Measurements from ENCODE around the gene IL36RN. TPM values are rescaled to one million over a fixed set of nuclear protein-coding genes. Genes with fewer than 3 reads are reported as not detected.
A peak's percentile ranks its signal among the peaks of the same experiment; 100 is the strongest.

The IL36RN gene
- total RNA-seq, 2 experiments from 2014 or later = not detected

GRCh38 chr2:113073325-113073834 lies 14.4 kb downstream of the IL36RN start:
- Mint-ChIP-seq H3K27ac (no peak overlapping the region), H3K9me3 (no peaks in the 10 kb centered on the region), H3K36me3 (ENCODE audit: low read depth) (no peaks in the 10 kb centered on the region), H3K4me3 (no peak overlapping the region), H3K4me1 (ENCODE audit: low read depth) (peaks cover 10% of the 10 kb centered on the region), H3K27me3 (no peaks in the 10 kb centered on the region)
- TF ChIP-seq CTCF (IDR thresholded peaks at IDR 0.05) = no peak
- DNase-seq (no peak), ATAC-seq (no peak)
- POLR2A ChIA-PET = interaction anchor here (1.0 kb wide), 1 partner anchor 104 kb away, joined by 3 read pairs; no protein-coding TSS in a partner anchor
- intact Hi-C loops (cut with micrococcal nuclease) = no loop called here
- CTCF ChIA-PET = interaction anchor here (1.3 to 2.0 kb wide), 2 partner anchors 10 to 126 kb away, joined by 3 to 5 read pairs; no protein-coding TSS in a partner anchor

DNA sequence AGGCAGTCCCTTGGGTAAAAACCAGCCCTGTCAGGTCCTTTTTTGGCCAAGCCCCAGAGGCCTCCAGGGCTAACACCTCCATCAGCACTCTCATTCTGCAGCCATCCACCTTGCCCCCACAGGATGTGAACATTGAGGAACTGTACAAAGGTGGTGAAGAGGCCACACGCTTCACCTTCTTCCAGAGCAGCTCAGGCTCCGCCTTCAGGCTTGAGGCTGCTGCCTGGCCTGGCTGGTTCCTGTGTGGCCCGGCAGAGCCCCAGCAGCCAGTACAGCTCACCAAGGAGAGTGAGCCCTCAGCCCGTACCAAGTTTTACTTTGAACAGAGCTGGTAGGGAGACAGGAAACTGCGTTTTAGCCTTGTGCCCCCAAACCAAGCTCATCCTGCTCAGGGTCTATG lies 16.0 kb downstream of the IL36RN start:
- CTCF ChIA-PET = interaction anchor here (0.9 to 12.3 kb wide), 4 partner anchors 10 to 60 kb away, joined by 3 to 190 read pairs (median 4); no protein-coding TSS in a partner anchor
- no peak for TF ChIP-seq CTCF (IDR thresholded peaks at IDR 0.05)
- no peaks in the 10 kb centered on the region for H3K27me3 Mint-ChIP-seq
- peak; percentile 71 for ATAC-seq
- POLR2A ChIA-PET = interaction anchor here (0.8 to 1.3 kb wide), 3 partner anchors 66 to 128 kb away, joined by 3 read pairs; no protein-coding TSS in a partner anchor
- H3K4me3 Mint-ChIP-seq = no peak overlapping the region
- no peak overlapping the region for H3K27ac Mint-ChIP-seq
- DNase-seq = peak; percentile 31
- peaks cover 10% of the 10 kb centered on the region for H3K4me1 Mint-ChIP-seq (ENCODE audit: low read depth)
- H3K36me3 Mint-ChIP-seq (ENCODE audit: low read depth) = no peaks in the 10 kb centered on the region
- intact Hi-C loops (cut with micrococcal nuclease) = no loop called here
- H3K9me3 Mint-ChIP-seq = no peaks in the 10 kb centered on the region

GRCh38 chr2:113075600-113075999 lies 16.6 kb downstream of the IL36RN start:
- Mint-ChIP-seq H3K27ac (no peak overlapping the region), H3K36me3 (ENCODE audit: low read depth) (no peaks in the 10 kb centered on the region), H3K4me1 (ENCODE audit: low read depth) (peaks cover 10% of the 10 kb centered on the region), H3K9me3 (no peaks in the 10 kb centered on the region), H3K4me3 (no peak overlapping the region), H3K27me3 (no peaks in the 10 kb centered on the region)
- CTCF ChIA-PET = interaction anchor here (0.8 to 12.3 kb wide), 6 partner anchors 9 to 59 kb away, joined by 3 to 190 read pairs (median 4); no protein-coding TSS in a partner anchor
- DNase-seq (no peak), ATAC-seq (no peak)
- POLR2A ChIA-PET = interaction anchor here (1.3 kb wide), 2 partner anchors 108 to 128 kb away, joined by 3 read pairs; no protein-coding TSS in a partner anchor
- TF ChIP-seq CTCF (IDR thresholded peaks at IDR 0.05) = no peak
- intact Hi-C loops (cut with micrococcal nuclease) = no loop called here

GRCh38 chr2:113076954-113077669 lies 18.1 kb downstream of the IL36RN start:
- H3K27me3 Mint-ChIP-seq = no peaks in the 10 kb centered on the region
- peaks cover 10% of the 10 kb centered on the region for H3K4me1 Mint-ChIP-seq (ENCODE audit: low read depth)
- no peak overlapping the region for H3K27ac Mint-ChIP-seq
- CTCF ChIA-PET = interaction anchor here (0.6 to 12.3 kb wide), 7 partner anchors 9 to 313 kb away, joined by 3 to 190 read pairs (median 3); no protein-coding TSS in a partner anchor
- no peak for TF ChIP-seq CTCF (IDR thresholded peaks at IDR 0.05)
- ATAC-seq (no peak), DNase-seq (no peak)
- intact Hi-C loops (cut with micrococcal nuclease) = no loop called here
- POLR2A ChIA-PET = no interaction called here
- no peaks in the 10 kb centered on the region for H3K36me3 Mint-ChIP-seq (ENCODE audit: low read depth)
- H3K4me3 Mint-ChIP-seq = no peak overlapping the region
- no peaks in the 10 kb centered on the region for H3K9me3 Mint-ChIP-seq

DNA sequence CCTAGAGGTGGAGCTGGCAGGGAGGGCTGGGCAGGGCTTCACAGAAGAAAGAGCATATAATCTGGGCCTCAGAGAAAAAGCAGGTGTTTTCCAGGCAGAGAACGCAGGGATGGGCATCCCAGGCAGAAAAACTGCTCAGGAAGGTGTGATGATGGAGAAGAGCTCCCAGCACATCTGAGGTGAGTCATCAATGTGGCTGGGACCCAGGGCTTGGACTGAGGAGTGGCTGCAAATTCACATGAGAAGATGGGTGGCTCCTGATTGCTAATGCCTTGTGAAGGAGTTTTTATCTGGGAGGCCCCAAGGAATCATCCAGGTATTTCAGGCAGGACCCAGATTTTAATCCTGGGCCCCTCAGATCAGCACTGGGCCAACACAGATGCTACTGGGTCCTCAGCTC lies 18.9 kb downstream of the IL36RN start:
- Mint-ChIP-seq H3K27me3 (no peaks in the 10 kb centered on the region), H3K36me3 (ENCODE audit: low read depth) (no peaks in the 10 kb centered on the region), H3K4me3 (no peak overlapping the region), H3K4me1 (ENCODE audit: low read depth) (peaks cover 10% of the 10 kb centered on the region), H3K9me3 (no peaks in the 10 kb centered on the region), H3K27ac (no peak overlapping the region)
- POLR2A ChIA-PET = no interaction called here
- no peak for DNase-seq
- CTCF ChIA-PET = interaction anchor here (0.6 to 12.3 kb wide), 9 partner anchors 11 to 313 kb away, joined by 3 to 190 read pairs (median 4); no protein-coding TSS in a partner anchor
- no peak for ATAC-seq
- no peak for TF ChIP-seq CTCF (IDR thresholded peaks at IDR 0.05)
- intact Hi-C loops (cut with micrococcal nuclease) = no loop called here
